Suprapubic skin (tissue), 4 donors: ENCODE data around the gene FAM81A. TPM values are rescaled to one million over a fixed set of nuclear protein-coding genes. Genes with fewer than 3 reads are reported as not detected.

Source experiments
- DNase-seq, 2 donors: peaks; one replicate each; pipeline ENCODE4 v3.0.0-alpha.2; 2019; ENCODE audit warnings: low spot score in 2 of 2
- H3K27ac ChIP-seq: fragments of 200-600 bp; sonication (generic); one replicate; pipeline ENCODE4 v1.5.1; 2019
- H3K27me3 ChIP-seq: fragments of 200-600 bp; sonication (generic); one replicate; pipeline ENCODE4 v1.5.1; 2019
- H3K36me3 ChIP-seq: fragments of 200-600 bp; sonication (generic); one replicate; pipeline ENCODE4 v1.5.1; 2019
- H3K4me1 ChIP-seq: fragments of 200-600 bp; sonication (generic); one replicate; pipeline ENCODE4 v1.5.1; 2019
- H3K4me3 ChIP-seq: fragments of 200-600 bp; sonication (generic); one replicate; pipeline ENCODE4 v1.5.1; 2019; ENCODE audit warnings: mild to moderate bottlenecking
- H3K9me3 ChIP-seq: fragments of 200-600 bp; sonication (generic); one replicate; pipeline ENCODE4 v1.5.1; 2019
- CTCF ChIP-seq, 2 donors: fragments of 200-600 bp in 1 of 2; fragments of 450-650 bp in 1 of 2; sonication (generic) in 1 of 2; IDR thresholded peaks; one replicate each; pipeline ENCODE4 v1.5.1; 2016 to 2019; ENCODE audit warnings: antibody characterized with exemption in 2 of 2, mild to moderate bottlenecking in 1 of 2, moderate library complexity in 1 of 2
- EP300 ChIP-seq: sonication (generic); formaldehyde crosslinking; IDR thresholded peaks from one replicate; pipeline ENCODE4 v1.6.1; 2017; ENCODE audit warnings: antibody characterized with exemption
- POLR2A ChIP-seq, 2 donors: fragments of 450-650 bp; IDR thresholded peaks; one replicate each; pipeline ENCODE4 v1.6.1; 2017; ENCODE audit warnings: antibody characterized with exemption in 2 of 2, mild to moderate bottlenecking in 2 of 2, moderate library complexity in 2 of 2
- POLR2AphosphoS5 ChIP-seq, 3 donors: sonication (generic); formaldehyde crosslinking; IDR thresholded peaks; one replicate each; pipeline ENCODE4 v1.6.1; 2017; ENCODE audit warnings: antibody characterized with exemption in 3 of 3
- WGBS: methylation state at CpG from one replicate; pipeline ENCODE4 v1.1.5; 2018; 5-methylcytosine and 5-hydroxymethylcytosine counted together
- total RNA-seq, 4 donors: library from RNA; depleted of rRNA; stranded (reverse); fragments of >200 nt; gene quantifications; one replicate each; pipeline ENCODE4 v1.1.0, GENCODE V29; 2016

Gene FAM81A
- 1 to 10 TPM in 3 of 4 donors, under 1 TPM in 1; 0.79 to 7.8 (median 1.8) TPM for total RNA-seq

DNA sequence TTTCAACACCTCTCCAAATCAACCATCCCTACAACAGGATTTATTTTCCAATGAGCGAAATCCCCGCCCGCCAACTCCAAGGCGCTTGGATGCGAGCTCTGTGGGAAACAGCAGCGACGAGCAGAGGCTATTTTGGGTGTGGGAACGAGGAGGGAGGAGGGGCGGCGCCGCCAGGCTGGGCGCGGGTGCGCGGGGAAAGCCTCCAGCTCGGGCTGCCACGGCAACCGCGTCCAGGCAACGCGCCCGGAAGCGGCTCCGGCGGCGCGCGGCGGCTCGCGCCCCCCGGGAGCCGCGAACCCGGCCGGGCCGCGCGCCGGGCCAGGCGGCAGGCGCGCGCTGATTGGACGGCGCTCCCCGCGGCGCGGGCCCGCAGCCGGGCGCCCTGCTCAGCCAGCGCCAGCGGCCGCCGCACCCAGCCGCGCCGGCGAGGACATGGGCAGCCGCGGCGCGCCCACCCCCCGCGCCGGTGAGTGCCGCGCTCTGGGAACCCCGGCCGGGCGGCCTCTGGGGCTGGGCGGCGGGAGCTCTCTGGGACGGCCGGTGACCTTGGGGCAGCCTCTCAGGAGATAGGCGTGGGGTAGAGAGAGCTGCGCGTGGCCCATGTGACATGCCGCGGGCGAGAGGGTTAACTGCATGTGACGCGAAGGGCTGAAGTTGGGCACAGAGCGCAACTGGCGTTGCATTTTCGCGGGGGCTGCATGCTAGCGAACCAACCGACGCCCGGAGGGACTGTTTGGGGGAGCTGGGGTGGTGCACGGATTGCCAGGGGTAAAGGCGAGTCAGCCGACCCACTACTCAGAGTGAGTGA lies at the start of gene FAM81A:
FAM81A (plus strand) TSS at position 370 of the 808 bp plus-strand sequence. CDS start 20,441 bp downstream, outside the sequence.
- Histone ChIP-seq H3K27me3 (peaks cover 8% of the 10 kb centered on the region), H3K27ac (no peak within 1 kb of the TSS), H3K4me3 (peak within 1 kb of the TSS; percentile 56), H3K4me1 (peaks cover 18% of the 10 kb centered on the region), H3K36me3 (no peaks in the 10 kb centered on the region), H3K9me3 (no peaks in the 10 kb centered on the region)
- TF ChIP-seq EP300, result no peak
- no peak for TF ChIP-seq CTCF (IDR thresholded peaks at IDR 0.05)
- no peak for TF ChIP-seq POLR2A (IDR thresholded peaks at IDR 0.05)
- no peak for TF ChIP-seq POLR2AphosphoS5 (IDR thresholded peaks at IDR 0.05)
- peak in 1 of 2 donors; percentile 83 for DNase-seq
- under 1% methylated on average over 28 of the region's 96 CpGs for WGBS

- Histone ChIP-seq H3K4me3 (no peak overlapping the region), H3K9me3 (no peaks in the 10 kb centered on the region), H3K36me3 (no peaks in the 10 kb centered on the region), H3K4me1 (peaks cover 6% of the 10 kb centered on the region), H3K27ac (no peak overlapping the region), H3K27me3 (no peaks in the 10 kb centered on the region)
- DNase-seq, result no peak
- no peak for TF ChIP-seq EP300
- no peak for TF ChIP-seq CTCF (IDR thresholded peaks at IDR 0.05)
- no peak for TF ChIP-seq POLR2AphosphoS5 (IDR thresholded peaks at IDR 0.05)
- no peak for TF ChIP-seq POLR2A (IDR thresholded peaks at IDR 0.05)
- 51% methylated on average over 3 of the region's 3 CpGs for WGBS
Observed at GRCh38 chr15:59388670-59389069, 49.3 kb upstream of the FAM81A start.

GRCh38 chr15:59392299-59392698 lies 45.7 kb upstream of the FAM81A start:
- H3K4me1 ChIP-seq, result peaks cover 6% of the 10 kb centered on the region
- no peaks in the 10 kb centered on the region for H3K36me3 ChIP-seq
- no peak for DNase-seq
- H3K27me3 ChIP-seq, result no peaks in the 10 kb centered on the region
- H3K27ac ChIP-seq, result no peak overlapping the region
- H3K9me3 ChIP-seq, result no peaks in the 10 kb centered on the region
- TF ChIP-seq CTCF (IDR thresholded peaks at IDR 0.05), result no peak
- 71% methylated on average over 5 of the region's 5 CpGs for WGBS
- no peak overlapping the region for H3K4me3 ChIP-seq

- no peaks in the 10 kb centered on the region for H3K9me3 ChIP-seq
- H3K4me1 ChIP-seq, result no peaks in the 10 kb centered on the region
- H3K27ac ChIP-seq, result no peak overlapping the region
- TF ChIP-seq POLR2A (IDR thresholded peaks at IDR 0.05) (no peak), EP300 (no peak), POLR2AphosphoS5 (IDR thresholded peaks at IDR 0.05) (no peak), CTCF (IDR thresholded peaks at IDR 0.05) (no peak)
- no peaks in the 10 kb centered on the region for H3K36me3 ChIP-seq
- no peak overlapping the region for H3K4me3 ChIP-seq
- H3K27me3 ChIP-seq, result no peaks in the 10 kb centered on the region
- no peak for DNase-seq
- WGBS, result 85% methylated on average over 9 of the region's 9 CpGs
Observed at GRCh38 chr15:59394166-59394661, 43.8 kb upstream of the FAM81A start.

GRCh38 chr15:59396211-59396610 lies 41.8 kb upstream of the FAM81A start:
- H3K9me3 ChIP-seq, result no peaks in the 10 kb centered on the region
- H3K36me3 ChIP-seq, result no peaks in the 10 kb centered on the region
- WGBS, result 59% methylated on average over 3 of the region's 3 CpGs
- TF ChIP-seq POLR2AphosphoS5 (IDR thresholded peaks at IDR 0.05) (no peak), POLR2A (IDR thresholded peaks at IDR 0.05) (no peak), EP300 (no peak), CTCF (IDR thresholded peaks at IDR 0.05) (no peak)
- peaks cover 12% of the 10 kb centered on the region for H3K4me1 ChIP-seq
- no peak overlapping the region for H3K4me3 ChIP-seq
- no peak overlapping the region for H3K27ac ChIP-seq
- DNase-seq, result no peak
- no peaks in the 10 kb centered on the region for H3K27me3 ChIP-seq
